NT2/D1 (cell line): ENCODE data around the gene YPEL2.

Experiments used
- DNase-seq: peaks from one replicate; pipeline ENCODE4 v3.0.0-alpha.2; 2011; ENCODE audit warnings: low read depth, low spot score
- H3K27me3 ChIP-seq: 2 replicates; pipeline ENCODE4 v1.6.0; 2011; ENCODE audit warnings: mild to moderate bottlenecking; ENCODE audit not compliant: insufficient read length, insufficient read depth
- H3K36me3 ChIP-seq: 2 replicates; pipeline ENCODE4 v1.6.1; 2011; ENCODE audit warnings: mild to moderate bottlenecking, low read length, mixed read lengths; ENCODE audit not compliant: insufficient read depth, insufficient read length
- H3K4me1 ChIP-seq: 2 replicates; pipeline ENCODE4 v1.5.1; 2011; ENCODE audit not compliant: insufficient read depth, insufficient read length
- H3K4me3 ChIP-seq: 2 replicates; pipeline ENCODE4 v1.5.1; 2011; ENCODE audit warnings: low read depth; ENCODE audit not compliant: insufficient read length
- H3K9ac ChIP-seq: 2 replicates; pipeline ENCODE4 v1.6.0; 2011; ENCODE audit warnings: low read depth; ENCODE audit not compliant: insufficient read length
- H3K9me3 ChIP-seq: 2 replicates; pipeline ENCODE4 v1.5.1; 2011; ENCODE audit warnings: mild to moderate bottlenecking, low read length; ENCODE audit not compliant: insufficient read depth
- SUZ12 ChIP-seq: IDR thresholded peaks from 2 replicates; pipeline ENCODE4 v1.6.1; 2011; ENCODE audit not compliant: insufficient read length, insufficient read depth; ENCODE audit errors: extremely low read depth
- YY1 ChIP-seq: IDR thresholded peaks from 2 replicates; pipeline ENCODE4 v1.6.1; 2011; ENCODE audit not compliant: insufficient read length, insufficient read depth
- ZNF274 ChIP-seq: IDR thresholded peaks from 2 replicates; pipeline ENCODE4 v1.6.1; 2011; ENCODE audit warnings: mild to moderate bottlenecking, low read depth, low read length

YPEL2 gene

GRCh38 chr17:59342681-59343131 lies 11.3 kb downstream of the YPEL2 start:
- no peak overlapping the region for H3K4me3 ChIP-seq
- no peaks in the 10 kb centered on the region for H3K36me3 ChIP-seq
- TF ChIP-seq SUZ12, result no peak
- TF ChIP-seq ZNF274, result no peak
- TF ChIP-seq YY1, result no peak
- no peak overlapping the region for H3K9ac ChIP-seq
- H3K27me3 ChIP-seq, result no peaks in the 10 kb centered on the region
- peaks cover 3% of the 10 kb centered on the region for H3K4me1 ChIP-seq
- no peak for DNase-seq
- H3K9me3 ChIP-seq, result no peaks in the 10 kb centered on the region

- H3K4me3 ChIP-seq, result no peak overlapping the region
- H3K9me3 ChIP-seq, result no peaks in the 10 kb centered on the region
- DNase-seq, result no peak
- no peaks in the 10 kb centered on the region for H3K36me3 ChIP-seq
- H3K27me3 ChIP-seq, result no peaks in the 10 kb centered on the region
- H3K9ac ChIP-seq, result no peak overlapping the region
- TF ChIP-seq ZNF274 (no peak), SUZ12 (no peak), YY1 (no peak)
- H3K4me1 ChIP-seq, result peaks cover 2% of the 10 kb centered on the region
Measured at GRCh38 chr17:59345476-59345875, 14.0 kb downstream of the YPEL2 start.

GRCh38 chr17:59346341-59346740 lies 14.9 kb downstream of the YPEL2 start:
- Histone ChIP-seq H3K9ac (no peak overlapping the region), H3K4me1 (peaks cover 2% of the 10 kb centered on the region), H3K9me3 (no peaks in the 10 kb centered on the region), H3K36me3 (no peaks in the 10 kb centered on the region), H3K4me3 (no peak overlapping the region), H3K27me3 (no peaks in the 10 kb centered on the region)
- TF ChIP-seq ZNF274 (no peak), YY1 (no peak), SUZ12 (no peak)
- no peak for DNase-seq

- no peak overlapping the region for H3K4me3 ChIP-seq
- H3K36me3 ChIP-seq, result no peaks in the 10 kb centered on the region
- TF ChIP-seq ZNF274 (no peak), YY1 (no peak), SUZ12 (no peak)
- DNase-seq, result no peak
- H3K9me3 ChIP-seq, result no peaks in the 10 kb centered on the region
- H3K27me3 ChIP-seq, result no peaks in the 10 kb centered on the region
- H3K4me1 ChIP-seq, result peaks cover 2% of the 10 kb centered on the region
- H3K9ac ChIP-seq, result no peak overlapping the region
Measured at GRCh38 chr17:59346876-59347407, 15.5 kb downstream of the YPEL2 start.

- DNase-seq, result no peak
- TF ChIP-seq ZNF274 (no peak), YY1 (no peak), SUZ12 (no peak)
- Histone ChIP-seq H3K36me3 (peaks cover under 1% of the 10 kb centered on the region), H3K4me1 (peaks cover 2% of the 10 kb centered on the region), H3K4me3 (no peak overlapping the region), H3K27me3 (no peaks in the 10 kb centered on the region), H3K9me3 (no peaks in the 10 kb centered on the region), H3K9ac (no peak overlapping the region)
Measured at GRCh38 chr17:59347975-59348391, 16.5 kb downstream of the YPEL2 start.

GRCh38 chr17:59349178-59349577 lies 17.7 kb downstream of the YPEL2 start:
- Histone ChIP-seq H3K4me1 (peaks cover 8% of the 10 kb centered on the region), H3K9ac (no peak overlapping the region), H3K4me3 (no peak overlapping the region), H3K27me3 (no peaks in the 10 kb centered on the region), H3K36me3 (peaks cover 8% of the 10 kb centered on the region), H3K9me3 (no peaks in the 10 kb centered on the region)
- no peak for TF ChIP-seq YY1
- TF ChIP-seq SUZ12, result no peak
- TF ChIP-seq ZNF274, result no peak
- DNase-seq, result no peak

GRCh38 chr17:59353106-59353854 lies 21.8 kb downstream of the YPEL2 start:
- no peak for DNase-seq
- peaks cover 8% of the 10 kb centered on the region for H3K36me3 ChIP-seq
- TF ChIP-seq SUZ12, result no peak
- TF ChIP-seq ZNF274, result no peak
- TF ChIP-seq YY1, result no peak
- peaks cover 10% of the 10 kb centered on the region for H3K4me1 ChIP-seq
- H3K9me3 ChIP-seq, result no peaks in the 10 kb centered on the region; the same call in 1 of the 2 replicates
- H3K4me3 ChIP-seq, result no peak overlapping the region
- H3K9ac ChIP-seq, result no peak overlapping the region
- H3K27me3 ChIP-seq, result no peaks in the 10 kb centered on the region
